HFFc6 (cell line): ENCODE data around the gene TFF3. TPM values are rescaled to one million over a fixed set of nuclear protein-coding genes. Genes with fewer than 3 reads are reported as not detected.

ENCODE experiments used
- DNase-seq: peaks from one replicate; pipeline ENCODE4 v3.0.0-alpha.2; 2018
- H3K27ac Mint-ChIP-seq: 2 replicates; pipeline ENCODE4 v1.8.0; 2020; ENCODE audit warnings: mild to moderate bottlenecking, mixed read lengths
- H3K27me3 Mint-ChIP-seq: 2 replicates; pipeline ENCODE4 v1.8.0; 2021; ENCODE audit warnings: mild to moderate bottlenecking, moderate library complexity, mixed read lengths; ENCODE audit not compliant: insufficient read depth
- H3K36me3 Mint-ChIP-seq: 2 replicates; pipeline ENCODE4 v1.8.0; 2021; ENCODE audit warnings: low read depth, mixed read lengths
- H3K4me1 Mint-ChIP-seq: 2 replicates; pipeline ENCODE4 v1.8.0; 2020; ENCODE audit warnings: low read depth, mixed read lengths
- H3K4me3 Mint-ChIP-seq: 2 replicates; pipeline ENCODE4 v1.8.0; 2020; ENCODE audit warnings: mild to moderate bottlenecking, moderate library complexity, mixed read lengths
- H3K9me3 Mint-ChIP-seq: 2 replicates; pipeline ENCODE4 v1.8.0; 2020; ENCODE audit warnings: mild to moderate bottlenecking, mixed read lengths
- CTCF ChIP-seq: fragments of 200-600 bp; sonication (generic); IDR thresholded peaks from 2 replicates; pipeline ENCODE4 v1.5.0; 2021; ENCODE audit warnings: antibody characterized with exemption, mild to moderate bottlenecking
- total RNA-seq, 6 experiments: library from RNA; stranded (reverse); fragmentation: NEBNext Ultra II Directional; extraction: Animal tissue kit (Norgen Biotek cat#: 25700); gene quantifications; 2 replicates in 1 of 6; 3 replicates in 5 of 6; pipeline ENCODE4 v1.2.3, GENCODE V29; 2021

Gene TFF3
- total RNA-seq, 6 experiments from 2014 or later = not detected

GRCh38 chr21:42276076-42276475 is 39.1 kb downstream of the TFF3 start:
- Mint-ChIP-seq H3K27ac (no peak overlapping the region), H3K4me1 (no peaks in the 10 kb centered on the region), H3K36me3 (no peaks in the 10 kb centered on the region; the same call in 1 of the 2 replicates), H3K4me3 (no peak overlapping the region), H3K9me3 (peaks cover 45% of the 10 kb centered on the region), H3K27me3 (peaks cover 5% of the 10 kb centered on the region)
- TF ChIP-seq CTCF = no peak
- DNase-seq = no peak

GRCh38 chr21:42272984-42273600 is 42.1 kb downstream of the TFF3 start:
- Mint-ChIP-seq H3K27ac (no peak overlapping the region), H3K9me3 (peaks cover 32% of the 10 kb centered on the region), H3K4me3 (no peak overlapping the region), H3K27me3 (peaks cover 7% of the 10 kb centered on the region; the same call in 1 of the 2 replicates), H3K4me1 (no peaks in the 10 kb centered on the region), H3K36me3 (no peaks in the 10 kb centered on the region; the same call in 1 of the 2 replicates)
- no peak for TF ChIP-seq CTCF
- DNase-seq = no peak

GRCh38 chr21:42272109-42272962 is 42.9 kb downstream of the TFF3 start:
- no peak overlapping the region for H3K4me3 Mint-ChIP-seq
- no peaks in the 10 kb centered on the region; the same call in 1 of the 2 replicates for H3K36me3 Mint-ChIP-seq
- DNase-seq = no peak
- no peak for TF ChIP-seq CTCF
- peaks cover 7% of the 10 kb centered on the region for H3K27me3 Mint-ChIP-seq
- peaks cover 31% of the 10 kb centered on the region for H3K9me3 Mint-ChIP-seq
- no peak overlapping the region for H3K27ac Mint-ChIP-seq
- H3K4me1 Mint-ChIP-seq = no peaks in the 10 kb centered on the region

- Mint-ChIP-seq H3K4me1 (no peaks in the 10 kb centered on the region), H3K9me3 (peaks cover 38% of the 10 kb centered on the region), H3K36me3 (no peaks in the 10 kb centered on the region; the same call in 1 of the 2 replicates), H3K4me3 (no peak overlapping the region), H3K27me3 (peaks cover 7% of the 10 kb centered on the region), H3K27ac (no peak overlapping the region)
- no peak for TF ChIP-seq CTCF
- no peak for DNase-seq
Observed at GRCh38 chr21:42271065-42271464, 44.1 kb downstream of the TFF3 start.

GRCh38 chr21:42269386-42269785 is 45.8 kb downstream of the TFF3 start:
- Mint-ChIP-seq H3K36me3 (peaks cover 4% of the 10 kb centered on the region; the same call in 1 of the 2 replicates), H3K27me3 (peaks cover 5% of the 10 kb centered on the region), H3K9me3 (peaks cover 35% of the 10 kb centered on the region), H3K4me1 (no peaks in the 10 kb centered on the region), H3K4me3 (no peak overlapping the region), H3K27ac (no peak overlapping the region)
- no peak for TF ChIP-seq CTCF
- DNase-seq = no peak
